Measurements from ENCODE around the gene SSTR5.

DNA sequence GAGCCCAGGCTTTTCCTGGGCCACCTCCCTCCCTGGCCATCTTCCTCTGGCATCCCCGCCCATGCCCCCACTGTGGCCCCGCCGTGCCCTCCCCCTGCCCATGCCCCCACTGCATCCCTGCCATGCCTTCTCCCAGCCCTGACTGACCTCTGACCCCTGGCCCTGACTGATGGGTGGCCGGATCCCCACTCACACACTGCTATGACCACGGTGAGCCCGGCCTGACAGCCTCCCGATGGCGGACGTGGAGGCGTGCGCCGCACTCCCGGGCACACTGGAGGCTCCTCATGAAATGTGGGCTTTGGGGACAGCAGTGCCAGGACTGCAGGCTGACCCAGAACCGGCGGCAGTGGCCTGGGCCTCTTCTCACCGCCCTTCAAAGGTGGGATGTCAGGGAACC is 34.1 kb downstream of the SSTR5 start:
- TF ChIP-seq, protein P1, sequence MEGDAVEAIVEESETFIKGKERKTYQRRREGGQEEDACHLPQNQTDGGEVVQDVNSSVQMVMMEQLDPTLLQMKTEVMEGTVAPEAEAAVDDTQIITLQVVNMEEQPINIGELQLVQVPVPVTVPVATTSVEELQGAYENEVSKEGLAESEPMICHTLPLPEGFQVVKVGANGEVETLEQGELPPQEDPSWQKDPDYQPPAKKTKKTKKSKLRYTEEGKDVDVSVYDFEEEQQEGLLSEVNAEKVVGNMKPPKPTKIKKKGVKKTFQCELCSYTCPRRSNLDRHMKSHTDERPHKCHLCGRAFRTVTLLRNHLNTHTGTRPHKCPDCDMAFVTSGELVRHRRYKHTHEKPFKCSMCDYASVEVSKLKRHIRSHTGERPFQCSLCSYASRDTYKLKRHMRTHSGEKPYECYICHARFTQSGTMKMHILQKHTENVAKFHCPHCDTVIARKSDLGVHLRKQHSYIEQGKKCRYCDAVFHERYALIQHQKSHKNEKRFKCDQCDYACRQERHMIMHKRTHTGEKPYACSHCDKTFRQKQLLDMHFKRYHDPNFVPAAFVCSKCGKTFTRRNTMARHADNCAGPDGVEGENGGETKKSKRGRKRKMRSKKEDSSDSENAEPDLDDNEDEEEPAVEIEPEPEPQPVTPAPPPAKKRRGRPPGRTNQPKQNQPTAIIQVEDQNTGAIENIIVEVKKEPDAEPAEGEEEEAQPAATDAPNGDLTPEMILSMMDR (conservative IDR thresholded peaks at IDR 0.05) = no peak
- TF ChIP-seq EZH2 (IDR thresholded peaks at IDR 0.05; ENCODE audit: low read depth) = no peak
